Dendritic cell treated with granulocyte-macrophage colony-stimulating factor and Interleukin-4, amounts not matched to agents 40 ng/mL and 50 ng/mL, for 4 days (primary cell): ENCODE results near the gene CHRND.

Experiments
- H3K27ac Mint-ChIP-seq: one replicate; pipeline ENCODE4 v1.8.0; 2022; ENCODE audit warnings: mild to moderate bottlenecking, mixed read lengths
- H3K27me3 Mint-ChIP-seq: one replicate; pipeline ENCODE4 v1.8.0; 2022; ENCODE audit warnings: mild to moderate bottlenecking, mixed read lengths
- H3K36me3 Mint-ChIP-seq: one replicate; pipeline ENCODE4 v1.8.0; 2022; ENCODE audit warnings: low read depth, mixed read lengths
- H3K4me1 Mint-ChIP-seq: one replicate; pipeline ENCODE4 v1.8.0; 2022; ENCODE audit warnings: low read depth, mixed read lengths
- H3K4me3 Mint-ChIP-seq: one replicate; pipeline ENCODE4 v1.8.0; 2022; ENCODE audit warnings: mild to moderate bottlenecking, moderate library complexity, mixed read lengths
- H3K9me3 Mint-ChIP-seq: one replicate; pipeline ENCODE4 v1.8.0; 2022; ENCODE audit warnings: mixed read lengths
- intact Hi-C: fragments of 100-400 bp; cut with micrococcal nuclease; formaldehyde crosslinking; loops from one replicate; pipeline ENCODE4 v1.15.0; 2022

CHRND gene

DNA sequence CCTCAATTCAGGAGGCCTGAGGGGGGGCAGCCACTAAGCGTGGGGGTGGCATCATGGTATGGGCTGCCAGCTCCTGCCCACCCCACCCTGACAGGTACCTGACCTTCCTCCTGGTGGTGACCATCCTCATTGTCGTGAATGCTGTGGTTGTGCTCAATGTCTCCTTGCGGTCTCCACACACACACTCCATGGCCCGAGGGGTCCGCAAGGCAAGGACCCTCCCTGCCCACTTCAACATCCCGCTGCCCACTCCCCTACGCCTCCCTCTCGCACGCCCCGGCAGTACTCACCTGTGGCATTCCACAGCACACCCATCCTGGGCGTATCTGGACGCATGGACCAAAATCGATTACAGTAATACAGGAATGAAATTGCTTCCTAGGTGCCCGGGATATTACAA is 17.5 kb downstream of the CHRND start:
- intact Hi-C loops = no loop called here
- H3K27me3 Mint-ChIP-seq = peaks cover 1% of the 10 kb centered on the region
- no peak overlapping the region for H3K4me3 Mint-ChIP-seq
- peaks cover 11% of the 10 kb centered on the region for H3K9me3 Mint-ChIP-seq
- peaks cover 88% of the 10 kb centered on the region for H3K4me1 Mint-ChIP-seq
- peaks cover 59% of the 10 kb centered on the region for H3K36me3 Mint-ChIP-seq
- no peak overlapping the region for H3K27ac Mint-ChIP-seq

DNA sequence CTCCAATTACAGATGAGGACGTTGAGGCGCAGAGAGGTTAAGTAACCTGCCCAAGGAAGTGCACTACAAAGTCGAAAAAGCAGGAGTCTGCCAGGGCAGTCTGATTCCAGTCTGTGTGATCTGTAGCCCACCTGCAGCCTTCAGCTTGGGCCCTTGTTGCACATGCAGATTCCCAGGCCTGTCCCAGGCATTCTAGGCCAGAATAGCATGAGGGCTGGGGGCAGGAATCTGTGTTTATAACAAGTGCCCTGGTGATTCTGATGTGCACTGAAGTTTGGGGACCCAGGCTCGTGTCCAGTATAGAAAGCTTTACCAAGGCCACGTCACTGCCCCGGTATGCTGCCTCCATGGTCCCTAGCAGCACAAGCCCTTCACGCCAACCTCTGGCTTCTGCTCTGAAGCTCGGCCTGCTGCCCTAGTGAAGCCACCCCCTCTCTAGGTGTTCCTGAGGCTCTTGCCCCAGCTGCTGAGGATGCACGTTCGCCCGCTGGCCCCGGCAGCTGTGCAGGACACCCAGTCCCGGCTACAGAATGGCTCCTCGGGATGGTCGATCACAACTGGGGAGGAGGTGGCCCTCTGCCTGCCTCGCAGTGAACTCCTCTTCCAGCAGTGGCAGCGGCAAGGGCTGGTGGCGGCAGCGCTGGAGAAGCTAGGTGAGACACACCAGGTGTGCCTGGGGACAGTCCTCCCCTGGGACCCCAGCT is 18.1 kb downstream of the CHRND start:
- Mint-ChIP-seq H3K36me3 (peaks cover 63% of the 10 kb centered on the region), H3K4me1 (peaks cover 85% of the 10 kb centered on the region), H3K27ac (no peak overlapping the region), H3K9me3 (peaks cover 10% of the 10 kb centered on the region), H3K4me3 (no peak overlapping the region), H3K27me3 (peaks cover 1% of the 10 kb centered on the region)
- intact Hi-C loops = no loop called here

DNA sequence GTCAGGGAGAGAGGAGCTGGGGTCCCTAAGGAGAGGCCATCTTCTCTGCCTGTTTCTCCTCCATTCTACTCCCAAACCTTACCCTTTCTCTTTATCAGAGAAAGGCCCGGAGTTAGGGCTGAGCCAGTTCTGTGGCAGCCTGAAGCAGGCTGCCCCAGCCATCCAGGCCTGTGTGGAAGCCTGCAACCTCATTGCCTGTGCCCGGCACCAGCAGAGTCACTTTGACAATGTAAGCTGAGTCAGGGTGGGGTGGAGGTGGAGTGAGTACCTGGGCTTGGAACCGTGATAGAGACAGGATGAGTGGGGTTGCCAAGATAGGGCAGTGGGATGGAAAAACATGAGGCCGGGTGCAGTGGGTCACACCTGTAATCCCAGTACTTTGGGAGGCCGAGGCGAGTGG is 18.7 kb downstream of the CHRND start:
- peaks cover 8% of the 10 kb centered on the region for H3K9me3 Mint-ChIP-seq
- no peak overlapping the region for H3K4me3 Mint-ChIP-seq
- intact Hi-C loops = no loop called here
- H3K27me3 Mint-ChIP-seq = peaks cover 1% of the 10 kb centered on the region
- H3K36me3 Mint-ChIP-seq = peaks cover 64% of the 10 kb centered on the region
- H3K27ac Mint-ChIP-seq = no peak overlapping the region
- H3K4me1 Mint-ChIP-seq = peaks cover 83% of the 10 kb centered on the region

DNA sequence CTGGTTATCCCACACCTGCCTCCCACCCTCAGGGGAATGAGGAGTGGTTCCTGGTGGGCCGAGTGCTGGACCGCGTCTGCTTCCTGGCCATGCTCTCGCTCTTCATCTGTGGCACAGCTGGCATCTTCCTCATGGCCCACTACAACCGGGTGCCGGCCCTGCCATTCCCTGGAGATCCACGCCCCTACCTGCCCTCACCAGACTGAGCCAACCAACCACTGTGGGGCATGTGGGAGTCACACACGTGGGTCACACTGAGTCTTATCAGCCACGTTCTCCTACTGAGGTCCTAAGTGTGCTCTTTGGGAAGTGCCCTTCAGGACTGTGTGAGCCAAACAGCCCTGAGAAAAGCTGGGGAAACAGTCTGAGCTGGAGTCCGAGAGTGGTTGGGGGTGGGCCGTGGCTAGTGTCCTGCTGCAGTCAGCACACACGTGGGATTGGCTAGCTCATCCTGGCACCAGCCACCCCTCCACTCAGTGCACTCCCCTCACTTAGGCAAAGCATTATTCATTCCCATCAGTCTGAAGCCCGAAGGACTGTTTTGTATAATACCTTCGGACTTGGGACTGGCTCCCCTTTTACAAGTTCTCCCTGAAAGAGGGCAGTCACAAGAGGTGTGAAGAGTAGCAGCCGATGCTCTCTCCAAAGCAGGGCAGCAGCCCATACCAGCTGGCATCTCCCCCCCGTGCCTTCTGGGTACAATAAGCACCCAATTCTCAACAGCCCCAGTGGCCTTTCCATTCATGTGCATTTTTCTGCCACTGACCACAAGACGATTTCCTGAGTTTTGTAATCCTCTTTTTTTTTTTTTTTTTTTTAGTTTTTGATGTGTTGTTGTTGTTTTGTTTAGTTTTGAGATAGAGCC is 19.8 kb downstream of the CHRND start:
- Mint-ChIP-seq H3K36me3 (peaks cover 71% of the 10 kb centered on the region), H3K4me1 (peaks cover 76% of the 10 kb centered on the region), H3K9me3 (peaks cover 8% of the 10 kb centered on the region), H3K4me3 (no peak overlapping the region), H3K27ac (no peak overlapping the region), H3K27me3 (no peaks in the 10 kb centered on the region)
- intact Hi-C loops = no loop called here

DNA sequence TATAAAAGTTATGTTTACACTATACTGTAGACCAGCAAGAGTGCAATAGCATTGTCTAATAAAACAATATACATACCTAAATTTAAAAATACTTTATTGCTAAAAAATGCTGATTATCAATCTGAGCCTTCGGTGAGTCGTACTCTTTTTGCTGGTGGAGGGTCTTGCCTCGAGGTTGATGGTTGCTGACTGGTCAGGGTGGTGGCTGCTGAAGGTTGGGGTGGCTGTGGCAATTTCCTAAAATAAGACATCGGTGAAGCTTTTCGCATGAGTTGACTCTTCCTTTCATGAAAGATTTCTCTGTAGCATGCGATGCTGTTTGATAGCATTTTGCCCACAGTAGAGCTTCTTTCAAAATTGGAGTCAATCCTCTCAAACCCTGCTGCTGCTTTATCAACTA is 22.0 kb downstream of the CHRND start:
- intact Hi-C loops = no loop called here

DNA sequence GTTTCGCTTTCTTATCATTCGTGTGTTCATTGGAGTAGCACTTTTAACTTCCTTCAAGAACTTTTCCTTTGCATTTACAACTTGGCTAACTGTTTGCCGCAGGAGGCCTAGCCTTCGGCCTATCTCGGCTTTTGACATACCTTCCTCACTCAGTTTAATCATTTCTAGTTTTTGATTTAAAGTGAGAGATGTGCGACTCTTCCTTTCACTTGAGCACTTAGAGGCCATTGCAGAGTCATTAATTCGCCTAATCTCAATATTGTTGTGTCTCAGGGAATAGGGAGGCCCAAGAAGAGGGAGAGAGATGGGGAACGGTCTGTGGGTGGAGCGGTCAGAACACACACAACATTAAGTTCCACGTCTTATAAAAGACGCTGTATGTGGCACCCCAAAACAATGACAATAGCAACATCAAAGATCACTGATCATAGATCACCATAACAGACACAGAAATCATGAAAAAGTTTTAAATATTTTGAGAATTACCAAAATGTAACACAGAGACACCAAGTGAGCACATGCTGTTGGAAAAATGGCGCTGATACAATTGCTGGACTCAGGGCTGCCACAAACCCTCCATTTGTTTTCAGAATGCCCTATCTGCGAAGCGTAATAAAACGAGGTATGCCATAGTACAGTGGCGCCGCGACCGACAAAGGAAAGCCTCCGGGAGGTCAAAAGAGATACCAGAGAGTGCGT is 23.8 kb downstream of the CHRND start:
- no peaks in the 10 kb centered on the region for H3K27me3 Mint-ChIP-seq
- H3K27ac Mint-ChIP-seq = peak overlapping the region; percentile 99
- H3K4me1 Mint-ChIP-seq = peaks cover 77% of the 10 kb centered on the region
- peaks cover 86% of the 10 kb centered on the region for H3K36me3 Mint-ChIP-seq
- intact Hi-C loops = loop anchor here (2.0 kb wide), 1 partner anchor 769 kb away; the partner anchor contains the start of gene PDE6D
- H3K4me3 Mint-ChIP-seq = peak overlapping the region; percentile 99
- peaks cover 8% of the 10 kb centered on the region for H3K9me3 Mint-ChIP-seq

More for the DNA sequence above, 22.0 kb downstream of the CHRND start:
- Mint-ChIP-seq H3K4me3 (no peak overlapping the region), H3K36me3 (peaks cover 89% of the 10 kb centered on the region), H3K27me3 (no peaks in the 10 kb centered on the region), H3K9me3 (peaks cover 8% of the 10 kb centered on the region), H3K4me1 (peaks cover 73% of the 10 kb centered on the region), H3K27ac (no peak overlapping the region)

DNA sequence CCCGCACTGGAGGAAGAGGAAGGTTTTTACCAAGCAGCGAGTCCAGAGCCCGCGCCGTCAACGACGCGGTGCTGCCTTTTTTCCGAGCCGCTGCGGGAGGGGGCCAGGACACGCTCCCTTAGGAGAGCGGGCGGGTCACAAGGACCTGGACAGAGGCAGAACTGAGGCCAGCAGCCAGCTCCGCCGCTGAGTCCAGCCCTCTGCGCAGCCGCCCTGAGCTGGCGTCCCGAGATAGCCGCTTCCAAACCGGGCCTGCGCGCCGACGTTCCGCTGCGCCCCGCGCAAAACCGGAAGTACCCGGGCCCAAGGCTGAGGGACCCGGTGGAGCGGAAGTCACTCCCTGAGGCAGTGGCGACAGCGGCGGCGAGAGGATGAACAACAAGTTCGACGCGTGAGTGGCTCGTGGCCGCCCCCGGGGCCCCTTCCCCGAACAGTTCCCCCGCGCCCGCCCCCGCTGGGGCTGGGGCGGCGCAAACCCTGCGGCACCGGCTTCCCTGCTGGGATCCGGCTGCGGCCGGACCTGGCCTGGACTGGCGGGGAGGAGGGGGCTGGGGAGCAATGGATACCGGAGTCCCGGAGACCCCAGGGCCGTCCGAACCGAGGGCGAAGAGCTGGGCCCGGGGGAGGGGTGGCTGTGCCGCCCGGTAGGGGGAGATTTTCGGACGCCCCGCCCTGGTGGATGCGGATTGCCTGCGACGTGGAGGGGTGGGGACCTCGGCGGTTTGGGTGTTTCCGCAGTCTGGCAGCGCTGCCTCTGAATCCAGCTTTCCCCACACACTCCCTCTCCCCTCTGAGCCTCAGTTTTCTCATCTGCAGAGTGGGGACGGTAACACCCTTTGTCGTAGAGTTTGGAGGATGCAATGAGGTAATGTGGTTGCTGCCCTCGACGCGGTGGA is 24.6 kb downstream of the CHRND start, which contains the start of the genes EIF4E2 and TIGD1:
EIF4E2 (plus strand) TSS at position 336 of the 896 bp plus-strand sequence; CDS start at position 372, 36 bp downstream.
TIGD1 (minus strand) TSS at position 204 of the 896 bp plus-strand sequence. CDS start 675 bp downstream, outside the sequence.
- Mint-ChIP-seq H3K4me1 (peaks cover 78% of the 10 kb centered on the region), H3K27me3 (no peaks in the 10 kb centered on the region), H3K9me3 (peaks cover 8% of the 10 kb centered on the region), H3K27ac (peak within 1 kb of the TSS; percentile 99), H3K36me3 (peaks cover 86% of the 10 kb centered on the region), H3K4me3 (peak within 1 kb of the TSS; percentile 99)
- intact Hi-C loops = loop anchor here (2.0 kb wide), 1 partner anchor 770 kb away; the partner anchor contains the start of gene PDE6D

DNA sequence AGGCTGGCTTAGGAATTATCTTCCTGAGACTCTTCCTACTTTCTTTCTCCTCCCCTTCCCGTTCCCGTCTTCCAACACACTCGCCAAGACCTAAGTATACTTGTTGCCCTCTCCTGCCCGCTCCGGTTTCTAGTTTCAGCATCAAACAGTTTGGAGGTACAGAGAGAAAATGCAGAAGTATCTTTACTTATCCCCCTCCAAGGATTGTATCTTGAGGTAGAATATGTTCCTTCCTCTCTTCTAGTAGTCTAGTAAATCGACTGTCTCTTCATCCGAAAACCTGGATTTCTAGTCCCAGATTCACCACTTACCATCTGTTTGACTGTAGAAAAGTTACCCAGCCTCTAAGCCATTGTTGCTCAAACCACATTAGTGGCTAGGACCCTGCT is 25.3 kb downstream of the CHRND start:
- intact Hi-C loops = loop anchor here (2.0 kb wide), 1 partner anchor 770 kb away; the partner anchor contains the start of gene PDE6D
- H3K36me3 Mint-ChIP-seq = peaks cover 86% of the 10 kb centered on the region

DNA sequence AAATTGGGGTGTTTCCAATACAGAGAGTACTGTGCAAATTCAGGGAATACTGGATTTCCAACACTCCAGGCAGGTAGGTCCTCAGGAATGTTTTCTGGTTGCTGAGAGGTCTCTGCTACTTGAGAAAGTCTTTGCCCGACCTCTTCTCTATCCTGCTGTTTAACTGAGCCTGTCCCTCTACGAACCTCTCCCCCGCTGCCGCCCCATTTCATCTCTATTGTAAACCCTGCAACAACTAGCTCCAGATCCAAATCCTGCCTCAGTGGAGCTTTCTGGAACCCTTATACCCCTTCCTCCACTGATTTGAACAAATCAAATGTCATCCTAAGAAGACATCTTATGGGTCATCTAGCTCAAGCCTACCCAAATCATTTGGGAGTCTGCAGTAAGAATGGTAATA is 25.8 kb downstream of the CHRND start:
- H3K36me3 Mint-ChIP-seq = peaks cover 86% of the 10 kb centered on the region
- intact Hi-C loops = loop anchor here (2.0 kb wide), 1 partner anchor 771 kb away; the partner anchor contains the start of gene PDE6D
- peak overlapping the region; percentile 99 for H3K27ac Mint-ChIP-seq
- peak overlapping the region; percentile 99 for H3K4me3 Mint-ChIP-seq
- H3K9me3 Mint-ChIP-seq = peaks cover 8% of the 10 kb centered on the region
- no peaks in the 10 kb centered on the region for H3K27me3 Mint-ChIP-seq
- peaks cover 76% of the 10 kb centered on the region for H3K4me1 Mint-ChIP-seq

More for the DNA sequence above, 25.3 kb downstream of the CHRND start:
- peak overlapping the region; percentile 99 for H3K27ac Mint-ChIP-seq
- peaks cover 8% of the 10 kb centered on the region for H3K9me3 Mint-ChIP-seq
- no peaks in the 10 kb centered on the region for H3K27me3 Mint-ChIP-seq
- peaks cover 78% of the 10 kb centered on the region for H3K4me1 Mint-ChIP-seq
- peak overlapping the region; percentile 99 for H3K4me3 Mint-ChIP-seq

DNA sequence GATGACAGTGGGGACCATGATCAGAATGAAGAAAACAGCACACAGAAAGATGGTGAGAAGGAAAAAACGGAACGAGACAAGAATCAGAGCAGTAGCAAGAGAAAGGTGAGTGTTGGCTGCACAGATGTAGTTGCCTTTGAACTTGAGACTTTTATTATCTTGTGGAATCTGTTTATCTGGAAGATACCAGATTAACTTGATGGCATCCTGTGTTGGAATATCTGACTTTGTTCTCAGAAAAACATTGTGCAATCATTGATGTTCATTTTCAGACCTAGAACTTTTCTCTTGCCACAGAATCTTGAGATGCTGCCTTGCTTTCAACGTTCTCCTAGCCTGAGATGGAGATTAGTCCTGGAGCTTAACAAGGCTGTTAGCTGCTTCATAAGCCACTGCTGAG is 30.5 kb downstream of the CHRND start:
- no peak overlapping the region for H3K27ac Mint-ChIP-seq
- H3K4me1 Mint-ChIP-seq = peaks cover 51% of the 10 kb centered on the region
- H3K9me3 Mint-ChIP-seq = no peaks in the 10 kb centered on the region
- no peak overlapping the region for H3K4me3 Mint-ChIP-seq
- intact Hi-C loops = no loop called here
- H3K36me3 Mint-ChIP-seq = peaks cover 96% of the 10 kb centered on the region
- no peaks in the 10 kb centered on the region for H3K27me3 Mint-ChIP-seq

DNA sequence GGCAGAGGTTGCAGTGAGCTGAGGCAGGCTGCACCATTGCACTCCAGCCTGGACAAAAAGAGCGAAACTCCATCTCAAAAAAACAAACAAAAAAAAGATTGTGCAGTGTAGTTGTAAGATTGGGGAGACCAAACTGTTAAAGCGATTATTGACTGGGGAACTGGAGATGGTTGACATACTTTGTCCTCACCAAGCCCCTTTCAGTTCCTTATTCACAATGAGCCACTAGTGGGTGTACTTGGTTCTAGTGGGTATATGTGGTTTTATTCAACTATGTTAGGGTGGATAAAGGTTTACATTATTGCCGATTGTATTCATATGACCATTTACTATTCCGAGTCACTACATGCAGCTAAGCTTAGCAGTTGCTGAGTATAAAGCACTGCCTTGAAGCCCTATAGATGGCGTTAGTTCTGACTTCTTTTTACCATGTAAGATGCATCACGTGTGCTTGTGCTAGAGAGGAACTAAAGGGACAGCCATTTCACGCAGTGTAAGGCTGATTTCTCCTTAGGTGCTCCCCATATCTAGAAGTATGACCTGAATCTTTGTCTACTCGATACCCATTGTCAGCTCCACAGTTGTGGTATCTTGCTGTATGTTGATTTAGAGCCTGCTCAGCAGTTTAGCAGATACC is 36.7 kb downstream of the CHRND start:
- intact Hi-C loops = no loop called here
- H3K36me3 Mint-ChIP-seq = peaks cover 93% of the 10 kb centered on the region
- H3K27me3 Mint-ChIP-seq = no peaks in the 10 kb centered on the region
- no peak overlapping the region for H3K4me3 Mint-ChIP-seq
- H3K27ac Mint-ChIP-seq = peak overlapping the region; percentile 87
- H3K9me3 Mint-ChIP-seq = no peaks in the 10 kb centered on the region
- peaks cover 36% of the 10 kb centered on the region for H3K4me1 Mint-ChIP-seq

DNA sequence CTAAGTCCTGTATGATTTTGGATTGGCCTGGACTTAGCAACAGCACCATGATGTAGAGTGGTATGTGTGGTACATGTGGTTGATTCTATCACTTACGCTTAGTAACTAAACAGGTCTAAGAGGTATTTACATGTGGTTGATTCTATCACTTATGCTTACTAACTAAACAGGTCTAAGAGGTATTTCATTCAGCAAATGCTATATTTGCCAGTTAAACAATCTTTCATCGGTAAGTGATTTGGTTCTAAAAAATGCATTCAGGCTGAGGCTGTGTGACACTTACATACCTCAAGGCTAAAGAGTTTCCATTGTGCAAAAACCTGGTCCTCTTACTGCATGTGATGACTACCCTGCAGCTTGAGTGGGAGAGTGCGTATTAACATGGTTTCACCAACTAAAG is 37.6 kb downstream of the CHRND start:
- Mint-ChIP-seq H3K27ac (peak overlapping the region; percentile 87), H3K27me3 (no peaks in the 10 kb centered on the region), H3K4me3 (no peak overlapping the region), H3K4me1 (peaks cover 45% of the 10 kb centered on the region), H3K9me3 (no peaks in the 10 kb centered on the region), H3K36me3 (peaks cover 93% of the 10 kb centered on the region)
- intact Hi-C loops = no loop called here
